IPS-20b (cell line): Measurements from ENCODE around the gene RPTOR.

Experiments
- H3K27ac ChIP-seq: one replicate; pipeline ENCODE4 v1.5.1; 2013; ENCODE audit warnings: low read length
- H3K27me3 ChIP-seq: 2 replicates; pipeline ENCODE4 v1.6.1; 2013; ENCODE audit warnings: mild to moderate bottlenecking, low read length, inconsistent platforms; ENCODE audit not compliant: insufficient read depth
- H3K36me3 ChIP-seq: 2 replicates; pipeline ENCODE4 v1.6.1; 2013; ENCODE audit warnings: low read depth, mild to moderate bottlenecking, inconsistent platforms, low read length, moderate library complexity; ENCODE audit not compliant: insufficient read depth
- H3K4me1 ChIP-seq: 2 replicates; pipeline ENCODE4 v1.6.1; 2013; ENCODE audit warnings: mild to moderate bottlenecking, control low read depth, inconsistent platforms, low read length, moderate library complexity; ENCODE audit not compliant: insufficient read depth
- H3K4me3 ChIP-seq: 2 replicates; pipeline ENCODE4 v1.5.1; 2013; ENCODE audit warnings: mild to moderate bottlenecking, low read length, inconsistent platforms
- H3K9ac ChIP-seq: 2 replicates; pipeline ENCODE4 v1.6.1; 2013; ENCODE audit warnings: low read depth, mild to moderate bottlenecking, inconsistent platforms, low read length, moderate library complexity
- H3K9me3 ChIP-seq: 2 replicates; pipeline ENCODE4 v1.6.1; 2013; ENCODE audit warnings: mild to moderate bottlenecking, low read depth, low read length, inconsistent platforms; ENCODE audit not compliant: insufficient read depth

RPTOR gene

DNA sequence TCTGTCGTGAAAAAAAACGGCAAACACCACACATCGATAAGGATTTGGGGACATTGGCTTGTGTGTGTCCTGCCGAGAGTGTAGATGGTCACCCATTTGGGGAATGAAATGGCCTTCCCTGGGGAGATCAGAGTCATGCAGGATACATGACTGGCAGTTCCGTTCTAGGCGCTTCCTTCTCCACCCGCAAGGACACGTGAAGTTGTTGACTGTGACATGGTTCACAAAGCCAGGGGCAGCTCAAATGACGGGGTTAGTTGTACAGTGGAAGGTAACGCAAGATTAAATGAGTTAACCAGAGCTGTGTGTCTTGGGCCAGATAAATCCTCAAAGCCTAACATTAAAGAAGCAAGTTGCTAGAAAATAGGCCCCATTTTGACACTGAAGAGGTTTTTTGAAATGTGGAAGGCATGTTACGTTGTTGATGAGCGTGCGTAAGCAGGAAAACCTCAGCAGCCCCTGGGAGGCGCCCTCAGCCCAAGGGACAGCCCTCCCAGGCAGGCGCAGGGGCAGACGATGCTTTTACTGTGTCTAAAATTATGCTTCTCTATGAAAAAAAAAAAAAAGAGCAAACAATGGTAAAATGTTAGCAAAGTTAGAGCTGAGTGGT is 411.1 kb downstream of the RPTOR start:
- no peak overlapping the region for H3K27ac ChIP-seq
- no peaks in the 10 kb centered on the region for H3K9me3 ChIP-seq
- no peaks in the 10 kb centered on the region for H3K27me3 ChIP-seq
- H3K4me1 ChIP-seq: no peaks in the 10 kb centered on the region
- H3K9ac ChIP-seq: no peak overlapping the region
- no peaks in the 10 kb centered on the region for H3K36me3 ChIP-seq
- H3K4me3 ChIP-seq: no peak overlapping the region

DNA sequence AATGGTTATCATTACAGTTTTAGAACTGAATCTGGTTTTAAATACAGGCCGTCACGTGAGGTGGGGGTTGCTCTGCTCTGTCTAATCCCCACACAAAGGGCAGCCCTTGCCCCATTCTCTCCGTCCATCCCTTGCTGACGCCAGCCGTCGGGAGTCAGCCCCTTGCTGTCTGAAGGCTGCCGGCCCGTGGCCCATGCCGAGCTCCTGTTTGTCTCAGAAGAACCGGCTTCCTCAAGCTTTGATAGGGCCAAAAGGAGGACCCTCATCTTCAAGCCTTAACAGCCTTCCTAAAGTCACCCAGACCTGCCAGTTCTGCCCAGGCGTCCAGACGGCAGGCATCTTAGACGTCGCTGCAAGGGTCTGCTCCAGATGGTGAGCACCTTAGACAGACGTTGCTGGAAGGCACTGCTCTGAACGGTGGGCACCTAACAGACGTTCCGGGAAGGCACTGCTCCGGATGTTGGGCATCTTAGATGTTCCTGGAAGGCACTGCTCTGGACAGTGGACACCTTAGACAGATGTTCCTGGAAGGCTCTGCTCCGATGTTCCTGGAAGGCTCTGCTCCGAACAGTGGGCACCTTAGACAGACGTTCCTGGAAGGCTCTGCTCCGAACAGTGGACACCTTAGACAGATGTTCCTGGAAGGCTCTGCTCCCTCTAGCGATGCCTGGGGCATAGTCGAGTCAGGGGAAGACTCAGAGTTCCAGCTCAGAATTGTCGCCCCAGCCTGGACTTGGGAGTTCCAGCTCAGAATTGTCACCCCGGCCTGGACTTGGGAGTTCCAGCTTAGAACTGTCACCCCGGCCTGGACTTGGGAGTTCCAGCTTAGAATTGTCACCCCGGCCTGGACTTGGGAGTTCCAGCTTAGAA is 411.9 kb downstream of the RPTOR start:
- Histone ChIP-seq H3K9ac (no peak overlapping the region; the same call in 1 of the 2 replicates), H3K4me1 (no peaks in the 10 kb centered on the region), H3K36me3 (no peaks in the 10 kb centered on the region), H3K9me3 (no peaks in the 10 kb centered on the region), H3K27me3 (no peaks in the 10 kb centered on the region), H3K27ac (no peak overlapping the region), H3K4me3 (no peak overlapping the region)

DNA sequence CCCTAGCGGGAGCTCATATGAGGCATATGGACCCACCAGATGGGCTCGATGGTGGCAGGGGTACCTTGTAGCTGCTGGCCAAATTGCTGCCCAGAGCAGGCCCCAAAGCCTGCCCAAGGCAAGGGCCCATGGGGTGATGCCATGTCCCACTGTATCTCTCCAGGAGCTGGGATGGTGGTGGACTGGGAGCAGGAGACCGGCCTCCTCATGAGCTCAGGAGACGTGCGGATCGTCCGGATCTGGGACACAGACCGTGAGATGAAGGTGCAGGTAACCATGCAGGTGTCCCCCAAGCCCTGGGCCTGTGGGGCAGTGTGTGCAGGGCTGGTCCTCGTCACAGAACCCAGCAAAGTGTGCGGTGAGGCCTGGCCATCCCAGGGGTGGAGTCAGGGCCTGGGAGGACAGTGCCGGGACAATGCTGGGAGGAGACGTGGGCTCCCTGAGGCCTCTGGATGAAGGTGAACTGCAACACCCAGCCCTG is 412.9 kb downstream of the RPTOR start:
- H3K9ac ChIP-seq: no peak overlapping the region

DNA sequence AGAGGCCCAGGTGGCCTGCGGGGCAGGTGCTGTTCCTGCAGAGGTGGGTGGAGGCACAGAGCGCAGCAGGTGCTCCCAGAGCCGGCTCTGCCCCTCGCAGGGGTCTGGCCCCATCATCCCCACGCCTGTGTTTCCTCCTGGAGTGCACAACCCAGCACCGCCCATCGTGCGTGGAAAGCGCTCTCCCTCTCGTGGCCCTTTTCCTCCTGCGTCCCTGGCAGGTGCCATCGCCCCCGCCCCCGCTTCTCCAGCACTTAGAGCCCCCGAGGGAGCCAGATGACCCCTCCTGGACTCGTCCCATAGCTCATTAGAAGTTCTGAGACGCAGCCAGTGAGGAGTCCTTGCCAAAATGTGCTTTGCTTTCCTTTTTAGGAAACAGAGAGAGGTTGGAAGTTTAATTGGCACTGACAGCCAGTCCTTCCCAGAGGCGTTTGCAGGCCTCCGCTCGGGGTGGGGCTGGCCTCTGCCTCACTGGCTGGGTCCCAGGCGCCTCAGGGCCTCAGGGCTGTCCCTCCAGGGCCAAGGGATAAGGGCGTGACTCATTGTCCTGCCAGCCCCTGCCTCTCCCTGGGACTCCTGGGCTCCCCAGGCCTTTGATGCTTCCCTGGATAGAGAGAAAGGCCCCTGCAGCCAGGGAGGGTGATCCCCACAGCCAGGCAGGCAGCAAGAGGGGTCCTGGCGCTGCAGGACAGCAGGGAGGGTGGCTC is 414.8 kb downstream of the RPTOR start:
- no peak overlapping the region for H3K9ac ChIP-seq

More for the DNA sequence above, 412.9 kb downstream of the RPTOR start:
- Histone ChIP-seq H3K36me3 (no peaks in the 10 kb centered on the region), H3K4me3 (no peak overlapping the region), H3K4me1 (no peaks in the 10 kb centered on the region), H3K27me3 (no peaks in the 10 kb centered on the region), H3K9me3 (no peaks in the 10 kb centered on the region), H3K27ac (no peak overlapping the region)

DNA sequence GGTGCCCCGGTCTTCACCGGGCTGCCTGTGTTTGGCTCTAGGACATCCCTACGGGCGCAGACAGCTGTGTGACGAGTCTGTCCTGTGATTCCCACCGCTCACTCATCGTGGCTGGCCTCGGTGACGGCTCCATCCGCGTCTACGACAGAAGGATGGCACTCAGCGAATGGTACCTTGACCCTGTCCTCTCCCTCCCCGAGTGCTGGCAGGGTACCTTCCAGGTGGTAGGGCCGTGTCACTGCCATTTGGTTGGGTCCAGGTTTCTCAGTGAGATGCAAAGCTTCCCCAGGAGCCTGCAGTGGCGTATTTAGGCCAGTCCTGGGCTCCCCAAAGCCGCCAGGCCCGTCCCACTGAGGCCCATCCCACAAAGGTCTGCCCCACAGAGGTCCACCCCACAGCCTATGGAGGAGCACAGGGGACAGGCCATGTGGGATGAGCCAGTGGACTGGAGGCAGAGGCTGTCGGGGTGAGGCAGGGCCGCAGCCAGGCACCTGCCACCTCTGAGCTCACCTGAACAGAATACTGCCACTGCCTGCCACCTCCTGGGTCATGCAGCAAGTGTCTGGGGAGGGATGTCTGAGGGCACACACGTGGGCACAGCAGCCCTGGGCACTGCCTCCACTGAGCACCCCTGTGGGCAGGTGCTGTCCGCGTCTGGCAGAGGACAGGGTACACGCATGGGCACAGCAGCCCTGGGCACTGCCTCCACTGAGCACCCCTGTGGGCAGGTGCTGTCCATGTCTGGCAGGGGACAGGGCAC is 415.6 kb downstream of the RPTOR start:
- Histone ChIP-seq H3K4me3 (no peak overlapping the region), H3K4me1 (no peaks in the 10 kb centered on the region), H3K36me3 (no peaks in the 10 kb centered on the region), H3K27ac (no peak overlapping the region), H3K9ac (no peak overlapping the region), H3K27me3 (no peaks in the 10 kb centered on the region), H3K9me3 (no peaks in the 10 kb centered on the region)

More for the DNA sequence above, 414.8 kb downstream of the RPTOR start:
- Histone ChIP-seq H3K4me1 (no peaks in the 10 kb centered on the region), H3K4me3 (no peak overlapping the region), H3K27ac (no peak overlapping the region), H3K9me3 (no peaks in the 10 kb centered on the region), H3K36me3 (no peaks in the 10 kb centered on the region), H3K27me3 (no peaks in the 10 kb centered on the region)

DNA sequence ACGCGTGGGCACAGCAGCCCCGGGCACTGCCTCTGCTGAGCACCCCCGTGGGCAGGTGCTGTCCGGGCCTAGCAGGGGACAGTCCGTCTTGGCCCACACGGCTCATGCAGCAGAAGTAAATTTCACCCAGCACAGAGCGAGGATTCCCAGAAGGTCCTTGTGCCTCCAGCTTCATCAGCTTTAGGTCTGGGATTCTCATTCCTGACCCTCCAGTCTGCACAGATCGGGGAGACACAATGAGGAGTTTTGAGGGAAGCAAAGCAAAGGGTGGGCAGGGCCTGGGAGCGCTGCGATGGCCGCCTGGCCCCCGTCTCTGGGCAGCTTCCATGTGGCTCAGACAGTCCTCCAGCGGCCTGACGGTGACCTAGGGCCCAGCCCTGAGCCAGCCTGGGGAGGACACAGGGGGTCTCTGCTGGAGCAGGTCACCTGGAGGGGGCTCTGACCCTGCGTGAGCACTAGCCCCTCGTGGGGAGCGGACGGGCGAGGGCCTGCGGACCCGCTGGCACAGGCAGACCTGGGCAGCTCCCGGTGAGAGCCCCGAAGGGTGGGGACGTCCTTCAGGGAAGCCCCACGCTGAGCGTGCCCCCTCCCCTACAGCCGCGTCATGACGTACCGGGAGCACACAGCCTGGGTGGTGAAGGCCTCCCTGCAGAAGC is 416.3 kb downstream of the RPTOR start:
- Histone ChIP-seq H3K9ac (no peak overlapping the region), H3K4me1 (no peaks in the 10 kb centered on the region), H3K27ac (no peak overlapping the region), H3K36me3 (no peaks in the 10 kb centered on the region), H3K9me3 (no peaks in the 10 kb centered on the region), H3K4me3 (no peak overlapping the region), H3K27me3 (no peaks in the 10 kb centered on the region)

DNA sequence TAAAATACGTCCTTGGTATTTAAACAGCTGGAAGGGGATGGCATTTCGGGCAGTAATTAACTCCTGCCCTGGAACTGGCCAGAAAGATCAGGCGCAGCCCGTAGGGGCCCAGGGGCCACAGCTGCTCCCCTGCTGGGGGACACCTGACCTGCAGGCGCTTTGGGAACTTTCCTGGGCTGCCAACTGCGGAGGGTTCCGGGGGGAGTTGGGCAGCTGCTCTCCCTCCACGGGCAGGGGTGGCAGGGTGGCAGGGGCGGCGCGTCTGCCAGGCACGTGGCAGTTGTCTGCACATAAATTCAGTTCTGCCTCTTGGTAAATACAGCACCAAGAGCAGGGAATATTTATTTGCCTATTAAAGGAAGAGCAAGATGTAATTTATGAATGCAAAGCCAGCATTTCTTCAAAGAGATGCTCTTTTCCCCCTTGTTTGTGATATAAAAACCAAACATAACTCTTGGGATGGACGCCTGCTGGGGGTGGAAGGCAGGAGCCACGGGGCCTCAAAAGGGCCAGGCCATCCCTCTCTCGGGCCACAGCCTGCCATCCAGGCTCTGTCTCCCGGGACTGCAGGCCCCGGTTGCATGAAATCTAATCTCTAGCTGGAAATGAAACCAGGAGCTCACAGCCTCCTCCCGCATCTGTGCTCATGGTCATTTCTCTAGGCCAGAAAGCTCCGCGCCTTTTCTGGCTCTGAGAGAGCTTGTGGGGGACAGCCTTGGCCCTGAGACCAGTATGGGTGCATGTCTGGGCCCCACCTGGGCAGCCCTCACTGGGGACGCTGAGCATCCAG is 417.1 kb downstream of the RPTOR start:
- no peaks in the 10 kb centered on the region for H3K27me3 ChIP-seq
- no peaks in the 10 kb centered on the region for H3K36me3 ChIP-seq
- no peak overlapping the region for H3K9ac ChIP-seq
- no peaks in the 10 kb centered on the region for H3K4me1 ChIP-seq
- no peak overlapping the region for H3K4me3 ChIP-seq
- no peak overlapping the region for H3K27ac ChIP-seq
- H3K9me3 ChIP-seq: no peaks in the 10 kb centered on the region

DNA sequence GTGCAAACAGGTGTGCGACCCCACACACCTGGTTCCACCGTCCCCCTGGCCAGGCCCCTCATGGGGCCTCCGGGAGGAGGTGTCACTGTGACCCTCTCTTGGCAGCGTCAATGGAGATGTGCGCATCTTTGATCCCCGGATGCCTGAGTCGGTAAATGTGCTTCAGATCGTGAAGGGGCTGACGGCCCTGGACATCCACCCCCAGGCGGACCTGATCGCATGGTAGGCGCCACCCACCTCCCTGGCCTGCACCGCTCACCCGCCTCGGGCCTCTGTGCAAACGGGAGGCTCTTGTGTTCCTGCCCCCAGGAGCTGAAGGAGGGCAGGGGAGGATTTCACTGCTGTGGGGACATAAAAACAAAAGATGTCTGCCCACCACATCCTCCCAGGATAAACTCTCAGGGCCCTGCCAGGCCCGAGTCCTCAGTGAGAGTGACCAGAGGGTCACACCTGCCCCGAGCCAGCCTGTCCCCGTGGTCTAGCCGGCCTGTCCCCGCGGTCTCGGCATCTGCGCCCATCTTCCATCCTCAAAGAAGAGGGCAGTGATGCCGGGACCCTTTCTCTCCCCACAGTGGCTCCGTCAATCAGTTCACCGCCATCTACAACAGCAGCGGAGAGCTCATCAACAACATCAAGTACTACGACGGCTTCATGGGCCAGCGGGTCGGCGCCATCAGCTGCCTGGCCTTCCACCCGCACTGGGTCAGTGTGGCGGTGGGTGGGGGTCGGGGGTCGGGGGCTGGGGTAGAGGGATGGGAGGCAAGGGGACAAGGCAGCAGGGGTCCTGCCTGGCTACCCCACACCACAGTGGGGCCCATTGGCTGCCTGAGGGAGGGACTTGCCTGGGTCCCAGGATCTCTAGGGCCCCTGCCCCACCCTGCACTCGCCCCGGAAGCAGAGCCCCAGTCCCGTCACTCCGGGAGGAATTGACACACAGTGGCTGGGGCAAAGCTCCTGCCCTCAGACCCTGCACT is 418.0 kb downstream of the RPTOR start:
- Histone ChIP-seq H3K27ac (no peak overlapping the region), H3K36me3 (no peaks in the 10 kb centered on the region), H3K4me1 (no peaks in the 10 kb centered on the region), H3K9ac (no peak overlapping the region), H3K4me3 (no peak overlapping the region), H3K27me3 (no peaks in the 10 kb centered on the region), H3K9me3 (no peaks in the 10 kb centered on the region)

DNA sequence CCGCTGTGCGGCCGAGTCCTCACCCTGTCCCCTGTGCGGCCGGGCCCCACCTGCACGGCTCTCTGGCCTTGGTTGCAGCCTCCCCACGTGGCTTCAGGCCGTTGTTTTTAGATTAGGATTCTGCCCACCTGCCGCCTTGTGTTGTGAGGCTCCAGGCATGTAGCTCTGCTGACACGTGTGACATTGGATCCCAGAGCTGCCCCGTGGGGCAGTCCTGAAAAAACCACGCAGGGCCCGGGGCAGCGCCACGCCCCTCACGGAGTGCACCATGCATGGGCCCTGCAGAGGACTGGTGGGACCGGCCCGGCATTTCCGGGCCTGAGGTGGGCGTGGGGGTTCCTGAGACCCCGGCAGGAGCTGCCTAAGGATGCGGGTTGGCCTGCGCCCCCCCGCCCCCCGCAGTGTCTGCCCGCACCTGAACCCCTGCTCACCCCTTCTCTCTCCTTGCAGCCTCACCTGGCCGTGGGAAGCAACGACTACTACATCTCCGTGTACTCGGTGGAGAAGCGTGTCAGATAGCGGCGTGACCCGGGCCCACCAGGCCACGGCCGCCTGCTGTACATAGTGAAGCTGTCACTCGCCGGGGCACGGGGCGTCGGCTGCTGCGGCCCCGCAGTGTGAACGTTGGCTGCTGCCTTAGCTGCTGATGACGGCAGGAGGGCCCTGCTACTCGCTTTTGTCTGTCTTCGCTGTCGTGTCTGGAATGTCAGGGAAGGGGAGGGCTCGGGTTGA is 419.3 kb downstream of the RPTOR start:
- Histone ChIP-seq H3K27me3 (no peaks in the 10 kb centered on the region), H3K9me3 (no peaks in the 10 kb centered on the region), H3K9ac (no peak overlapping the region), H3K27ac (no peak overlapping the region), H3K4me3 (no peak overlapping the region), H3K4me1 (no peaks in the 10 kb centered on the region), H3K36me3 (no peaks in the 10 kb centered on the region)
